Measurements from ENCODE around the gene ATAT1. TPM values are rescaled to one million over a fixed set of nuclear protein-coding genes. Genes with fewer than 3 reads are reported as not detected.

ATAT1 gene
- polyA plus RNA-seq, 3 donors = 2.5 to 5.1 (median 4.9) TPM

- H3K27ac ChIP-seq (ENCODE audit: low read depth, low read length) = no peak overlapping the region
- WGBS, 3 donors = 11 to 12% (median 11%) methylated on average over 30 to 31 of the region's 31 CpGs
Measured at GRCh38 chr6:30678964-30679726, 52.5 kb downstream of the ATAT1 start.

- 57 to 80% (median 61%) methylated on average over 7 of the region's 7 CpGs for WGBS, 3 donors
- H3K27ac ChIP-seq (ENCODE audit: low read depth, low read length) = no peak overlapping the region
Measured at GRCh38 chr6:30679765-30680535, 53.3 kb downstream of the ATAT1 start.

GRCh38 chr6:30681766-30682142 is 55.1 kb downstream of the ATAT1 start:
- peak overlapping the region; percentile 63 for H3K27ac ChIP-seq (ENCODE audit: low read depth, low read length)
- WGBS, 3 donors = 23 to 81% (median 25%) methylated on average over 4 of the region's 4 CpGs

- 3 to 44% (median 9%) methylated on average over 9 to 11 of the region's 11 CpGs for WGBS, 3 donors
- H3K27ac ChIP-seq (ENCODE audit: low read depth, low read length) = peak overlapping the region; percentile 89
Measured at GRCh38 chr6:30682143-30683117, 55.8 kb downstream of the ATAT1 start.

- 2 to 37% (median 10%) methylated on average over 7 of the region's 7 CpGs for WGBS, 3 donors
- H3K27ac ChIP-seq (ENCODE audit: low read depth, low read length) = peak overlapping the region; percentile 89
Measured at GRCh38 chr6:30683183-30683979, 56.7 kb downstream of the ATAT1 start.

- 6 to 52% (median 10%) methylated on average over 2 of the region's 2 CpGs for WGBS, 3 donors
- H3K27ac ChIP-seq (ENCODE audit: low read depth, low read length) = peak overlapping the region; percentile 44
Measured at GRCh38 chr6:30683980-30684338, 57.3 kb downstream of the ATAT1 start.

- 11 to 62% (median 13%) methylated on average over 19 to 21 of the region's 21 CpGs for WGBS, 3 donors
- H3K27ac ChIP-seq (ENCODE audit: low read depth, low read length) = peak overlapping the region; percentile 44
Measured at GRCh38 chr6:30684386-30685156, 57.9 kb downstream of the ATAT1 start.

GRCh38 chr6:30685157-30686008 is 58.7 kb downstream of the ATAT1 start:
- peak overlapping the region; percentile 100 for H3K27ac ChIP-seq (ENCODE audit: low read depth, low read length)
- WGBS, 3 donors = 21 to 65% (median 27%) methylated on average over 29 of the region's 29 CpGs

- WGBS, 3 donors = 1 to 8% (median 1%) methylated on average over 23 to 41 of the region's 41 CpGs
Measured at GRCh38 chr6:30686009-30686907, 59.6 kb downstream of the ATAT1 start, which contains the start of gene PPP1R18. PPP1R18 (minus strand) TSS chr6:30686645; CDS start chr6:30686018, 627 bp downstream.

GRCh38 chr6:30686908-30687658 is 60.4 kb downstream of the ATAT1 start:
- peak overlapping the region; percentile 100 for H3K27ac ChIP-seq (ENCODE audit: low read depth, low read length)
- WGBS, 3 donors = 0 to 1% (median 1%) methylated on average over 44 to 52 of the region's 52 CpGs

More at GRCh38 chr6:30686009-30686907, 59.6 kb downstream of the ATAT1 start, which contains the start of gene PPP1R18:
- H3K27ac ChIP-seq (ENCODE audit: low read depth, low read length) = peak within 1 kb of the TSS; percentile 100

GRCh38 chr6:30687659-30688431 is 61.2 kb downstream of the ATAT1 start:
- 13 to 20% (median 13%) methylated on average over 22 of the region's 22 CpGs for WGBS, 3 donors
- H3K27ac ChIP-seq (ENCODE audit: low read depth, low read length) = peak overlapping the region; percentile 100

GRCh38 chr6:30688569-30688968 is 61.9 kb downstream of the ATAT1 start:
- no peak overlapping the region for H3K27ac ChIP-seq (ENCODE audit: low read depth, low read length)
- WGBS, 3 donors = 85 to 89% (median 85%) methylated on average over 9 of the region's 9 CpGs

GRCh38 chr6:30689022-30689865 is 62.6 kb downstream of the ATAT1 start:
- H3K27ac ChIP-seq (ENCODE audit: low read depth, low read length) = no peak overlapping the region
- WGBS, 3 donors = 81 to 91% (median 84%) methylated on average over 11 of the region's 11 CpGs

Data from adipose tissue (tissue), 3 donors.